Gastrocnemius medialis (tissue), 4 donors: ENCODE measurements around the gene PA2G4. TPM values are rescaled to one million over a fixed set of nuclear protein-coding genes. Genes with fewer than 3 reads are reported as not detected.
A peak's percentile ranks its signal among the peaks of the same experiment; 100 is the strongest.

Experiments
- ATAC-seq, 2 donors: fragments of 150-250 bp; one replicate each; pipeline ENCODE4 v1.9.1; 2016
- DNase-seq, 2 donors: peaks; one replicate each; pipeline ENCODE4 v3.0.0-alpha.2; 2019
- H3K27ac ChIP-seq, 4 donors: fragments of 200-600 bp; sonication (generic); 1 replicate in 1 of 4; 2 replicates in 3 of 4; pipeline ENCODE4 v1.5.1; 2016 to 2018; ENCODE audit warnings: mild to moderate bottlenecking in 2 of 4, moderate library complexity in 1 of 4
- H3K27me3 ChIP-seq, 3 donors: fragments of 200-600 bp; sonication (generic) in 2 of 3; 1 replicate in 1 of 3; 2 replicates in 2 of 3; pipeline versions ENCODE4 v1.5.1 to v1.6.0; 2016 to 2019; ENCODE audit warnings: mild to moderate bottlenecking in 1 of 3, moderate library complexity in 1 of 3
- H3K36me3 ChIP-seq, 2 donors: fragments of 200-600 bp; sonication (generic) in 1 of 2; one replicate each; pipeline ENCODE4 v1.5.1; 2017 to 2018
- H3K4me1 ChIP-seq, 2 donors: fragments of 200-600 bp; sonication (generic) in 1 of 2; one replicate each; pipeline ENCODE4 v1.5.1; 2016 to 2017; ENCODE audit warnings: mild to moderate bottlenecking in 2 of 2
- H3K4me3 ChIP-seq, 4 donors: fragments of 200-600 bp; sonication (generic) in 3 of 4; 1 replicate in 1 of 4; 2 replicates in 3 of 4; pipeline ENCODE4 v1.5.1; 2016 to 2019; ENCODE audit warnings: mild to moderate bottlenecking in 2 of 4
- H3K9me3 ChIP-seq, 3 donors: fragments of 200-600 bp; sonication (generic) in 2 of 3; 1 replicate in 1 of 3; 2 replicates in 2 of 3; pipeline ENCODE4 v1.5.1; 2016 to 2019
- CTCF ChIP-seq, 5 experiments: fragments of 450-650 bp in 3 of 5; fragments of 200-600 bp in 2 of 5; sonication (generic) in 2 of 5; IDR thresholded peaks in 4 of 5; conservative IDR thresholded peaks in 1 of 5; 1 replicate in 4 of 5; 2 replicates in 1 of 5; pipeline ENCODE4 v1.5.1; 2016 to 2019; ENCODE audit warnings: antibody characterized with exemption in 5 of 5, mild to moderate bottlenecking in 3 of 5, moderate library complexity in 3 of 5
- POLR2A ChIP-seq, 2 donors: fragments of 450-650 bp; IDR thresholded peaks; one replicate each; pipeline ENCODE4 v1.6.1; 2017; ENCODE audit warnings: antibody characterized with exemption in 2 of 2, mild to moderate bottlenecking in 2 of 2, moderate library complexity in 2 of 2
- in situ Hi-C, 4 donors: fragments of 200-750 bp; cut with MboI; loops; one replicate each; pipeline versions ENCODE4 v1.15.0 to v1.8.0; 2017; ENCODE audit warnings: low sequenced_read_pairs in 4 of 4
- intact Hi-C: fragments of 100-400 bp; cut with DNase I; formaldehyde crosslinking; loops from one replicate; pipeline ENCODE4 v1.15.1; 2023; ENCODE audit warnings: low total_unique reads
- total RNA-seq, 4 donors: library from RNA; depleted of rRNA; stranded (reverse); fragments of >200 nt; gene quantifications; one replicate each; pipeline versions ENCODE4 v1.1.0 to v1.2.3, GENCODE V29; 2016

The PA2G4 gene
- total RNA-seq, 4 donors from 2014 or later, result 109 to 204 (median 127) TPM

- H3K27ac ChIP-seq, result peak within 1 kb of the TSS; percentile 21 to 59 (median 39)
- in situ Hi-C loops (no loop called here), intact Hi-C loops (loop anchor here (2.0 kb wide), 1 partner anchor 25 kb away; the partner anchor contains the start of gene PA2G4)
- ATAC-seq (peak; percentile 74 to 76), DNase-seq (peak; percentile 14 to 65)
- no peaks in the 10 kb centered on the region for H3K9me3 ChIP-seq
- peaks cover 10 to 24% (median 12%) of the 10 kb centered on the region in 3 donors for H3K27me3 ChIP-seq
- TF ChIP-seq CTCF (IDR thresholded peaks at IDR 0.05 in 4 of 5, conservative IDR thresholded peaks at IDR 0.05 in 1 of 5), result no peak
- TF ChIP-seq POLR2A (IDR thresholded peaks at IDR 0.05), result peak in 1 of 2 donors; percentile 18
- no peaks in the 10 kb centered on the region for H3K36me3 ChIP-seq
- H3K4me3 ChIP-seq, result peak within 1 kb of the TSS; percentile 54 to 62 (median 58)
- H3K4me1 ChIP-seq, result peaks cover 3 to 19% of the 10 kb centered on the region in 2 donors
Measured at GRCh38 chr12:56079723-56080555, 24.4 kb upstream of the PA2G4 start, which contains the start of gene ERBB3. ERBB3 (plus strand) TSS chr12:56080165; CDS start chr12:56080301, 136 bp downstream.

- ATAC-seq (no peak), DNase-seq (no peak)
- Histone ChIP-seq H3K36me3 (no peaks in the 10 kb centered on the region), H3K27me3 (peaks cover 10 to 24% (median 12%) of the 10 kb centered on the region in 3 donors), H3K27ac (no peak overlapping the region), H3K9me3 (no peaks in the 10 kb centered on the region), H3K4me1 (peaks cover 3 to 19% of the 10 kb centered on the region in 2 donors), H3K4me3 (peak overlapping the region in 3 of 4 donors; percentile 54 to 59 (median 57))
- TF ChIP-seq POLR2A (IDR thresholded peaks at IDR 0.05) (no peak), CTCF (IDR thresholded peaks at IDR 0.05 in 4 of 5, conservative IDR thresholded peaks at IDR 0.05 in 1 of 5) (no peak)
- in situ Hi-C loops (no loop called here), intact Hi-C loops (no loop called here)
Measured at GRCh38 chr12:56080556-56081138, 23.7 kb upstream of the PA2G4 start.

DNA sequence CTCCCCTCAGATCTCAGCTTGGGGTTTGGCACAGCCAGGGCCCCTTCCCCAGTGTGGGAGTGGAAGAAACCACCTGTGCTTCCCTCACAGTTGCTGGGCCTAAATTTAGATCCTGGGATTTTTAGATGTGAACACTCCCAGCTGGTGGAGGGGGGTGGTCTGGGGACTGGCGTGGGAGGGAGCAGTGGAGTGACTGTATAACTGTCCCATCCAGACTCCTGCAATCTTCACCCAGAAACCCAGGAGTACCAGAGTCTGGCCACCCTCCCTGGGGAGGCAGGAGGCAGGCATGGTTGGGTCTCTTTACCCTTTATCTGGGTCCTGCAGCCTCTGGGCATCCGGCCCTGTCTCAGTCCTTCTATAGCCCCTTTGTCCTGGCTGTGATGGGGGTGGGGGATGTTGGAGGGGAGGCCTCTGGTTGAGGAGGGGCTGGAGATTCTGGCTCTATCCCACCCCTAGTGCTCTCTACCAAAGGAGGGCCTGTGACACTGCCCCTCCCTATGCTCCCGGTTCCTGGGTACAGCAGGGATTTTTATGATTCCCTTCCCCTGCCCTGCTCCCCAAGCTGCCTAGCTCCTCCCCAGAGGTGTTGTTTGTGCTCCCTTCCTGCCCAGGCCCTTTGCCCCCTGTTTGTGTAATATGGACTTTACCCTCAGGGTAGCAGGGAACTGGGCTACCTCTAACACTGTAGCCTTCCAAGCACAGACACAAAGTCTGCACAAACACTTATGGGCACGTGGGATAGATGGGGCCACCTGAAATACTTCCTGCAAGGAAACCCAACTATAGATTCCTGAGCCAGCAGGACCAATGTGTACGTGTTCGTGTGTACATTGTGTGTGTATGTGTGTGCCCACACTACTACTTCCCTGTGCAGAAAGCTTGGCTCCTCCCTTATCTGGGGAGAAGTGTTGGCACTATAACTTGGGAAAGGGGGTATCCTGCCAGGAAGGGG is 22.7 kb upstream of the PA2G4 start:
- H3K9me3 ChIP-seq, result no peaks in the 10 kb centered on the region
- ATAC-seq, result no peak
- in situ Hi-C loops, result no loop called here
- no peak overlapping the region for H3K4me3 ChIP-seq
- H3K27me3 ChIP-seq, result peaks cover 10 to 24% (median 12%) of the 10 kb centered on the region in 3 donors
- peaks cover 3 to 19% of the 10 kb centered on the region in 2 donors for H3K4me1 ChIP-seq
- intact Hi-C loops, result no loop called here
- DNase-seq, result no peak
- TF ChIP-seq CTCF (IDR thresholded peaks at IDR 0.05 in 4 of 5, conservative IDR thresholded peaks at IDR 0.05 in 1 of 5), result no peak
- no peak for TF ChIP-seq POLR2A (IDR thresholded peaks at IDR 0.05)
- H3K36me3 ChIP-seq, result no peaks in the 10 kb centered on the region
- H3K27ac ChIP-seq, result no peak overlapping the region

- H3K27ac ChIP-seq, result no peak overlapping the region
- no peak for DNase-seq
- in situ Hi-C loops, result no loop called here
Measured at GRCh38 chr12:56082382-56082781, 22.0 kb upstream of the PA2G4 start.

More at GRCh38 chr12:56082382-56082781, 22.0 kb upstream of the PA2G4 start:
- no peaks in the 10 kb centered on the region for H3K9me3 ChIP-seq
- no peaks in the 10 kb centered on the region for H3K36me3 ChIP-seq
- ATAC-seq, result no peak
- TF ChIP-seq POLR2A (IDR thresholded peaks at IDR 0.05) (no peak), CTCF (IDR thresholded peaks at IDR 0.05 in 4 of 5, conservative IDR thresholded peaks at IDR 0.05 in 1 of 5) (no peak)
- peaks cover 10 to 24% (median 12%) of the 10 kb centered on the region in 3 donors for H3K27me3 ChIP-seq
- peaks cover 3 to 19% of the 10 kb centered on the region in 2 donors for H3K4me1 ChIP-seq
- intact Hi-C loops, result no loop called here
- H3K4me3 ChIP-seq, result no peak overlapping the region
